Endothelial cell (in vitro differentiated cells): Measurements from ENCODE around the gene EGR1. TPM values are rescaled to one million over a fixed set of nuclear protein-coding genes. Genes with fewer than 3 reads are reported as not detected.

Source experiments
- DNase-seq: peaks from one replicate; pipeline ENCODE4 v3.0.0; 2021; ENCODE audit warnings: low spot score
- H3K27ac Mint-ChIP-seq: one replicate; pipeline ENCODE4 v1.8.0; 2021; ENCODE audit warnings: mixed read lengths, inconsistent platforms; ENCODE audit not compliant: unreplicated experiment
- H3K27me3 Mint-ChIP-seq: one replicate; pipeline ENCODE4 v1.8.0; 2021; ENCODE audit warnings: mild to moderate bottlenecking, moderate library complexity, mixed read lengths, inconsistent platforms; ENCODE audit not compliant: unreplicated experiment
- H3K36me3 Mint-ChIP-seq: one replicate; pipeline ENCODE4 v1.8.0; 2021; ENCODE audit warnings: mild to moderate bottlenecking, low read depth, mixed read lengths, inconsistent platforms; ENCODE audit not compliant: unreplicated experiment
- H3K4me1 Mint-ChIP-seq: one replicate; pipeline ENCODE4 v1.8.0; 2021; ENCODE audit warnings: mild to moderate bottlenecking, mixed read lengths, inconsistent platforms; ENCODE audit not compliant: unreplicated experiment
- H3K4me3 Mint-ChIP-seq: one replicate; pipeline ENCODE4 v1.8.0; 2021; ENCODE audit warnings: mild to moderate bottlenecking, mixed read lengths, inconsistent platforms; ENCODE audit not compliant: unreplicated experiment
- H3K9me3 Mint-ChIP-seq: one replicate; pipeline ENCODE4 v1.8.0; 2021; ENCODE audit warnings: mixed read lengths, inconsistent platforms; ENCODE audit not compliant: unreplicated experiment
- CTCF ChIP-seq: fragments of 200-600 bp; sonication (generic); IDR thresholded peaks from one replicate; pipeline ENCODE4 v1.5.0; 2021; ENCODE audit warnings: antibody characterized with exemption; ENCODE audit not compliant: unreplicated experiment
- total RNA-seq: library from RNA; stranded (reverse); fragmentation: NEBNext Ultra II Directional; extraction: Animal tissue kit (Norgen Biotek cat#: 25700); gene quantifications from one replicate; pipeline ENCODE4 v1.2.1, GENCODE V29; 2021; ENCODE audit not compliant: unreplicated experiment

EGR1 gene
- total RNA-seq, 1 donor from 2014 or later: 2.1 TPM

- Mint-ChIP-seq H3K36me3 (no peaks in the 10 kb centered on the region), H3K27me3 (peaks cover 9% of the 10 kb centered on the region), H3K9me3 (no peaks in the 10 kb centered on the region), H3K4me3 (no peak overlapping the region), H3K27ac (no peak overlapping the region), H3K4me1 (peaks cover 2% of the 10 kb centered on the region)
- no peak for DNase-seq
- no peak for TF ChIP-seq CTCF
Observed at GRCh38 chr5:138453590-138453989, 11.7 kb upstream of the EGR1 start.

- no peak for DNase-seq
- no peak overlapping the region for H3K4me3 Mint-ChIP-seq
- no peaks in the 10 kb centered on the region for H3K9me3 Mint-ChIP-seq
- TF ChIP-seq CTCF: no peak
- peaks cover 2% of the 10 kb centered on the region for H3K4me1 Mint-ChIP-seq
- peaks cover 12% of the 10 kb centered on the region for H3K27me3 Mint-ChIP-seq
- no peaks in the 10 kb centered on the region for H3K36me3 Mint-ChIP-seq
- H3K27ac Mint-ChIP-seq: no peak overlapping the region
Observed at GRCh38 chr5:138454121-138454520, 11.2 kb upstream of the EGR1 start.

GRCh38 chr5:138455232-138455930 is 9.9 kb upstream of the EGR1 start:
- no peak for TF ChIP-seq CTCF
- Mint-ChIP-seq H3K27me3 (peaks cover 14% of the 10 kb centered on the region), H3K27ac (no peak overlapping the region), H3K4me1 (peaks cover 2% of the 10 kb centered on the region), H3K36me3 (peaks cover 2% of the 10 kb centered on the region), H3K4me3 (no peak overlapping the region), H3K9me3 (no peaks in the 10 kb centered on the region)
- DNase-seq: no peak

GRCh38 chr5:138457531-138458275 is 7.6 kb upstream of the EGR1 start:
- Mint-ChIP-seq H3K36me3 (peaks cover 4% of the 10 kb centered on the region), H3K9me3 (no peaks in the 10 kb centered on the region), H3K4me3 (no peak overlapping the region), H3K27me3 (peaks cover 14% of the 10 kb centered on the region), H3K27ac (no peak overlapping the region), H3K4me1 (peaks cover 6% of the 10 kb centered on the region)
- TF ChIP-seq CTCF: no peak
- DNase-seq: no peak

GRCh38 chr5:138458384-138458783 is 6.9 kb upstream of the EGR1 start:
- Mint-ChIP-seq H3K27ac (no peak overlapping the region), H3K4me1 (peaks cover 6% of the 10 kb centered on the region), H3K36me3 (peaks cover 4% of the 10 kb centered on the region), H3K4me3 (no peak overlapping the region), H3K9me3 (no peaks in the 10 kb centered on the region), H3K27me3 (peaks cover 16% of the 10 kb centered on the region)
- no peak for DNase-seq
- no peak for TF ChIP-seq CTCF
